ENCODE data around the gene INSRR. TPM values are rescaled to one million over a fixed set of nuclear protein-coding genes. Genes with fewer than 3 reads are reported as not detected.

Gene INSRR
- polyA plus RNA-seq, 3 donors: not detected

DNA sequence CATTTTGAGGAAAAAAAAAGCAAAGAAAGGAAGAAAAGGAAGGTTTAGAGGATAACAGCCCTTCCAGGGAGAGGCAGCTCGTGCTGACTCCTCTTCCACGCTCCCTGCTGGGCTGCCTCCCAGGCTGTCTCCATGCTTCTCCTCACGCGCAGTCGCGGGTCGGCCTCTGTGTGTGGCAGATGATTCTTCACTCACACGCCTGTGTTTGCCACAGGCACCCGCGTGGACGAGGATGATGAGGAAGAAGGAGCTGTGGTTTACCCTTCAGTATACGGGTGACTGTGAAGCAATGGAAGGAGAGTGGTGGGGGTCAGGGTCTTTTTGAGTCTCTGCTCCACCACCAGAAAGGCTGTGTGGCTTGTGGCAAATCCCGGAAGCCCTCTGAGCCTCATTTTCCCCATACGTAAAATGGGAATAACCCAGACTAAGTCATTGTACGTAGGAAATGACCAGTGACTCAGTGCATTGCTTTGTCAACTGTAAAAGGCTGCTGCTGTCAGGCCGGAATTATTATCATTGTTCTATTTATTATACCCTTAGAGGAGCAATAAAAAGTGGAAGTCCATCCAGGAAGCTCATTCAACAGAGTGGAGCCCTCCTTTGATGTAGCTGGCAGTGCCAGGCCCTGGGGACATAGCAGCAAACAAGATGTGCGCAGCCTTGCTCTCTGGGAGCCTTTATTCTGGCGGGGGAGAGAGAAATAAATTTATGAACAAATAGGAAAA is 30.4 kb downstream of the INSRR start:
- Histone ChIP-seq H2AFZ (ENCODE audit: insufficient read depth, low read depth, low read length, poor library complexity, severe bottlenecking) (no peak overlapping the region), H3K4me1 (ENCODE audit: control insufficient read depth in 1 of 2, insufficient read depth in 2 of 2, low read length in 2 of 2) (no peaks in the 10 kb centered on the region), H3K36me3 (replicated peaks in 1 of 2; ENCODE audit: control insufficient read depth in 1 of 2, insufficient read depth in 2 of 2, low read length in 2 of 2) (no peaks in the 10 kb centered on the region), H3K4me2 (replicated peaks; ENCODE audit: extremely low read depth, low read length, poor library complexity, severe bottlenecking) (no peak overlapping the region), H3K27me3 (ENCODE audit: control insufficient read depth in 2 of 2, insufficient read depth in 2 of 2, low read length in 2 of 2) (peaks cover 2 to 8% of the 10 kb centered on the region in 2 donors), H3K4me3 (replicated peaks in 1 of 3; ENCODE audit: low read depth in 2 of 3, low read length in 3 of 3) (no peak overlapping the region), H4K20me1 (ENCODE audit: insufficient read depth, low read length) (no peaks in the 10 kb centered on the region), H3K9me3 (replicated peaks in 1 of 2; ENCODE audit: control insufficient read depth in 1 of 2, insufficient read depth in 1 of 2, low read length in 2 of 2) (no peaks in the 10 kb centered on the region), H3K27ac (ENCODE audit: low read depth in 1 of 2, low read length in 2 of 2) (no peak overlapping the region), H3K79me2 (ENCODE audit: insufficient read depth, low read length) (no peaks in the 10 kb centered on the region), H3K9ac (ENCODE audit: insufficient read depth, low read length, poor library complexity, severe bottlenecking) (no peak overlapping the region)
- Mint-ChIP-seq H3K4me3 (no peak overlapping the region), H3K27ac (no peak overlapping the region), H3K27me3 (ENCODE audit: low read depth in 3 of 3) (peaks cover 8 to 25% (median 10%) of the 10 kb centered on the region in 3 donors), H3K4me1 (no peaks in the 10 kb centered on the region), H3K9me3 (no peaks in the 10 kb centered on the region), H3K36me3 (no peaks in the 10 kb centered on the region)
- WGBS (ENCODE audit: insufficient coverage): 81% methylated on average over 7 of the region's 18 CpGs
- TF ChIP-seq, protein P1, sequence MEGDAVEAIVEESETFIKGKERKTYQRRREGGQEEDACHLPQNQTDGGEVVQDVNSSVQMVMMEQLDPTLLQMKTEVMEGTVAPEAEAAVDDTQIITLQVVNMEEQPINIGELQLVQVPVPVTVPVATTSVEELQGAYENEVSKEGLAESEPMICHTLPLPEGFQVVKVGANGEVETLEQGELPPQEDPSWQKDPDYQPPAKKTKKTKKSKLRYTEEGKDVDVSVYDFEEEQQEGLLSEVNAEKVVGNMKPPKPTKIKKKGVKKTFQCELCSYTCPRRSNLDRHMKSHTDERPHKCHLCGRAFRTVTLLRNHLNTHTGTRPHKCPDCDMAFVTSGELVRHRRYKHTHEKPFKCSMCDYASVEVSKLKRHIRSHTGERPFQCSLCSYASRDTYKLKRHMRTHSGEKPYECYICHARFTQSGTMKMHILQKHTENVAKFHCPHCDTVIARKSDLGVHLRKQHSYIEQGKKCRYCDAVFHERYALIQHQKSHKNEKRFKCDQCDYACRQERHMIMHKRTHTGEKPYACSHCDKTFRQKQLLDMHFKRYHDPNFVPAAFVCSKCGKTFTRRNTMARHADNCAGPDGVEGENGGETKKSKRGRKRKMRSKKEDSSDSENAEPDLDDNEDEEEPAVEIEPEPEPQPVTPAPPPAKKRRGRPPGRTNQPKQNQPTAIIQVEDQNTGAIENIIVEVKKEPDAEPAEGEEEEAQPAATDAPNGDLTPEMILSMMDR (IDR thresholded peaks at IDR 0.05): no peak
- intact Hi-C loops (cut with micrococcal nuclease): no loop called here
- no peak for DNase-seq

DNA sequence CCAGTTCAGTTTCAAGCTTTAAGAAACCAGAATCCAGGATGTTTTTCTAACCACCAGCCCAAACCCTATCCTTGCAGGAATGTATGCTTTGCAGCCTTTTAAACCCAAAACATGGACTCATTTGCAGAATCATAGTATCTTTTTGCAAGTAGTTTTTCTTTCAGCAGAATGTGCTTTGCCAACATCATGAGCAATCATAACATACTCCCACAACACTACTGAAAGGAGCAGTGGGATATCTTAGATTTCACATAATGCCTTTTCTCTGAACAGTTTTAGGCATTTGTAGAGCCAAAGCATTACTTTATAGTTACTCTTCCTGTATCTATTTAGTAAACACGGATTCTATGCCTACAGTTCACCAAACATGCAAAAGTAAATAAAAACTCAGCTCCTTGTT is 32.3 kb downstream of the INSRR start:
- Histone ChIP-seq H3K36me3 (replicated peaks in 1 of 2; ENCODE audit: control insufficient read depth in 1 of 2, insufficient read depth in 2 of 2, low read length in 2 of 2) (no peaks in the 10 kb centered on the region), H3K4me1 (ENCODE audit: control insufficient read depth in 1 of 2, insufficient read depth in 2 of 2, low read length in 2 of 2) (no peaks in the 10 kb centered on the region), H3K79me2 (ENCODE audit: insufficient read depth, low read length) (no peaks in the 10 kb centered on the region), H3K9me3 (replicated peaks in 1 of 2; ENCODE audit: control insufficient read depth in 1 of 2, insufficient read depth in 1 of 2, low read length in 2 of 2) (no peaks in the 10 kb centered on the region), H3K27me3 (ENCODE audit: control insufficient read depth in 2 of 2, insufficient read depth in 2 of 2, low read length in 2 of 2) (peaks cover 0 to 3% of the 10 kb centered on the region in 2 donors), H4K20me1 (ENCODE audit: insufficient read depth, low read length) (no peaks in the 10 kb centered on the region), H3K27ac (ENCODE audit: low read depth in 1 of 2, low read length in 2 of 2) (no peak overlapping the region), H3K4me2 (replicated peaks; ENCODE audit: extremely low read depth, low read length, poor library complexity, severe bottlenecking) (no peak overlapping the region), H3K4me3 (replicated peaks in 1 of 3; ENCODE audit: low read depth in 2 of 3, low read length in 3 of 3) (no peak overlapping the region), H2AFZ (ENCODE audit: insufficient read depth, low read depth, low read length, poor library complexity, severe bottlenecking) (no peak overlapping the region), H3K9ac (ENCODE audit: insufficient read depth, low read length, poor library complexity, severe bottlenecking) (no peak overlapping the region)
- WGBS (ENCODE audit: insufficient coverage): no CpG with 5 or more reads among the region's 1 CpG
- Mint-ChIP-seq H3K27ac (peak overlapping the region in 1 of 7 donors; percentile 22), H3K9me3 (peaks cover 0 to 3% (median 0%) of the 10 kb centered on the region in 7 donors), H3K27me3 (ENCODE audit: low read depth in 3 of 3) (peaks cover 12 to 20% (median 12%) of the 10 kb centered on the region in 3 donors), H3K4me3 (no peak overlapping the region), H3K36me3 (no peaks in the 10 kb centered on the region), H3K4me1 (no peaks in the 10 kb centered on the region)
- no peak for DNase-seq
- intact Hi-C loops (cut with micrococcal nuclease): no loop called here
- TF ChIP-seq, protein P1 (IDR thresholded peaks at IDR 0.05): no peak

Measured in CD14-positive monocyte (primary cell).